H9 (cell line): ENCODE data around the gene DLG1. TPM values are rescaled to one million over a fixed set of nuclear protein-coding genes. Genes with fewer than 3 reads are reported as not detected.

ENCODE experiments used
- DNase-seq: peaks from one replicate; pipeline ENCODE4 v3.0.0-alpha.2; 2017
- H2AFZ ChIP-seq: one replicate; pipeline ENCODE4 v1.6.1; 2013; ENCODE audit warnings: mild to moderate bottlenecking, low read length, control low read depth, moderate library complexity
- H2AK5ac ChIP-seq: 2 replicates; pipeline ENCODE4 v1.6.1; 2013; ENCODE audit warnings: low read length, control low read depth, mixed read lengths; ENCODE audit not compliant: insufficient read length
- H2BK120ac ChIP-seq: one replicate; pipeline ENCODE4 v1.6.1; 2013; ENCODE audit warnings: low read depth, mild to moderate bottlenecking, low read length, control low read depth, inconsistent platforms; ENCODE audit not compliant: poor library complexity, severe bottlenecking
- H2BK12ac ChIP-seq: 2 replicates; pipeline ENCODE4 v1.6.1; 2013; ENCODE audit warnings: low read length, control low read depth, mixed read lengths, low read depth; ENCODE audit not compliant: insufficient read length
- H2BK15ac ChIP-seq: 2 replicates; pipeline ENCODE4 v1.6.1; 2013; ENCODE audit warnings: low read depth, low read length, control low read depth
- H2BK20ac ChIP-seq: one replicate; pipeline ENCODE4 v1.6.1; 2013; ENCODE audit warnings: low read depth, mild to moderate bottlenecking, low read length, control low read depth, inconsistent platforms; ENCODE audit not compliant: poor library complexity, severe bottlenecking
- H2BK5ac ChIP-seq: 2 replicates; pipeline ENCODE4 v1.6.1; 2013; ENCODE audit warnings: low read length, control low read depth, mixed read lengths; ENCODE audit not compliant: insufficient read length
- H3K14ac ChIP-seq: 2 replicates; pipeline ENCODE4 v1.6.1; 2013; ENCODE audit warnings: low read length, control low read depth; ENCODE audit not compliant: insufficient read depth
- H3K18ac ChIP-seq: 2 replicates; pipeline ENCODE4 v1.6.1; 2013; ENCODE audit warnings: low read depth, mild to moderate bottlenecking, mixed read lengths, low read length, control low read depth; ENCODE audit not compliant: insufficient read length
- H3K23ac ChIP-seq: 2 replicates; pipeline ENCODE4 v1.6.1; 2013; ENCODE audit warnings: low read length, control low read depth, mixed read lengths, low read depth; ENCODE audit not compliant: insufficient read length
- H3K23me2 ChIP-seq: 2 replicates; pipeline ENCODE4 v1.6.1; 2013; ENCODE audit warnings: low read depth, mild to moderate bottlenecking, mixed read lengths, low read length, control low read depth; ENCODE audit not compliant: insufficient read length, poor library complexity, severe bottlenecking
- H3K27ac ChIP-seq: 2 replicates; pipeline ENCODE4 v1.5.1; 2013; ENCODE audit warnings: low read length, control low read depth, mixed read lengths, low read depth; ENCODE audit not compliant: insufficient read length
- H3K27me3 ChIP-seq: 2 replicates; pipeline ENCODE4 v1.6.1; 2013; ENCODE audit warnings: low read length, control low read depth, inconsistent platforms; ENCODE audit not compliant: insufficient read depth
- H3K4ac ChIP-seq: 2 replicates; pipeline ENCODE4 v1.6.1; 2013; ENCODE audit warnings: low read depth, mild to moderate bottlenecking, control low read depth, inconsistent platforms, low read length, moderate library complexity
- H3K4me1 ChIP-seq: 2 replicates; pipeline ENCODE4 v1.6.1; 2013; ENCODE audit warnings: low read length, control low read depth, inconsistent platforms; ENCODE audit not compliant: insufficient read depth
- H3K4me2 ChIP-seq: 2 replicates; pipeline ENCODE4 v1.6.1; 2013; ENCODE audit warnings: low read length, control low read depth, mixed read lengths; ENCODE audit not compliant: insufficient read length, insufficient read depth
- H3K56ac ChIP-seq: 2 replicates; pipeline ENCODE4 v1.6.1; 2013; ENCODE audit warnings: low read depth, mild to moderate bottlenecking, mixed read lengths, low read length, control low read depth; ENCODE audit not compliant: insufficient read length
- H3K79me1 ChIP-seq: 2 replicates; pipeline ENCODE4 v1.6.1; 2013; ENCODE audit warnings: low read depth, mild to moderate bottlenecking, moderate library complexity, low read length, control low read depth, inconsistent platforms; ENCODE audit not compliant: insufficient read depth, poor library complexity, severe bottlenecking
- H3K79me2 ChIP-seq: 2 replicates; pipeline ENCODE4 v1.6.1; 2013; ENCODE audit warnings: low read length, control low read depth, inconsistent platforms; ENCODE audit not compliant: insufficient read depth
- H3K9ac ChIP-seq: 2 replicates; pipeline ENCODE4 v1.6.1; 2013; ENCODE audit warnings: low read length, control low read depth, mixed read lengths; ENCODE audit not compliant: insufficient read length; ENCODE audit errors: extremely low read depth
- H3K9me3 ChIP-seq: one replicate; pipeline ENCODE4 v1.6.1; 2013; ENCODE audit warnings: low read depth, low read length, inconsistent platforms; ENCODE audit not compliant: control insufficient read depth
- H3T11ph ChIP-seq: one replicate; pipeline ENCODE4 v1.6.1; 2013; ENCODE audit warnings: mild to moderate bottlenecking, low read length, control low read depth, inconsistent platforms
- H4K20me1 ChIP-seq: one replicate; pipeline ENCODE4 v1.6.1; 2013; ENCODE audit not compliant: control insufficient read depth, insufficient read length, insufficient read depth
- H4K5ac ChIP-seq: 2 replicates; pipeline ENCODE4 v1.6.1; 2013; ENCODE audit warnings: low read depth, mild to moderate bottlenecking, mixed read lengths, low read length, control low read depth; ENCODE audit not compliant: insufficient read length
- H4K8ac ChIP-seq: replicated peaks from 2 replicates; pipeline ENCODE4 v1.6.1; 2013; ENCODE audit warnings: low read length, control low read depth, mixed read lengths, low read depth; ENCODE audit not compliant: insufficient read length
- H4K91ac ChIP-seq: 2 replicates; pipeline ENCODE4 v1.6.1; 2013; ENCODE audit warnings: low read depth, mild to moderate bottlenecking, moderate library complexity, mixed read lengths, low read length, control low read depth; ENCODE audit not compliant: insufficient read length
- H3K27ac Mint-ChIP-seq, 3 experiments: 2 replicates in 2 of 3; 3 replicates in 1 of 3; pipeline ENCODE4 v1.8.0; 2020 to 2021; ENCODE audit warnings: mixed read lengths in 3 of 3, mild to moderate bottlenecking in 1 of 3, moderate library complexity in 1 of 3
- H3K27me3 Mint-ChIP-seq: 2 replicates; pipeline ENCODE4 v1.8.0; 2021; ENCODE audit warnings: low read depth, mild to moderate bottlenecking, moderate library complexity, mixed read lengths
- H3K36me3 Mint-ChIP-seq, 3 experiments: 2 replicates in 2 of 3; 3 replicates in 1 of 3; pipeline ENCODE4 v1.8.0; 2020 to 2021; ENCODE audit warnings: low read depth in 3 of 3, mixed read lengths in 3 of 3; ENCODE audit not compliant: insufficient read depth in 1 of 3
- H3K4me1 Mint-ChIP-seq, 2 experiments: 2 replicates each; pipeline ENCODE4 v1.8.0; 2020; ENCODE audit warnings: mixed read lengths in 2 of 2
- H3K4me3 Mint-ChIP-seq, 2 experiments: 2 replicates in 1 of 2; 3 replicates in 1 of 2; pipeline ENCODE4 v1.8.0; 2020 to 2021; ENCODE audit warnings: mild to moderate bottlenecking in 2 of 2, mixed read lengths in 2 of 2, moderate library complexity in 1 of 2
- H3K9me3 Mint-ChIP-seq, 2 experiments: 2 replicates in 1 of 2; 3 replicates in 1 of 2; pipeline ENCODE4 v1.8.0; 2020; ENCODE audit warnings: mild to moderate bottlenecking in 2 of 2, mixed read lengths in 2 of 2, moderate library complexity in 1 of 2
- CTCF ChIP-seq: fragments of 200-600 bp; sonication (generic); conservative IDR thresholded peaks from 3 replicates; pipeline ENCODE4 v1.8.0; 2021; ENCODE audit warnings: antibody characterized with exemption, mild to moderate bottlenecking
- WGBS: extraction: QIAGEN DNeasy Blood & Tissue Kit; methylation state at CpG from one replicate; pipeline ENCODE4 v1.1.7; 2013; ENCODE audit warnings: missing lambda C conversion rate, low lambda C conversion rate, mixed read lengths; ENCODE audit not compliant: insufficient read length; ENCODE audit errors: extremely low coverage; 5-methylcytosine and 5-hydroxymethylcytosine counted together
- total RNA-seq: library from RNA; stranded (reverse); gene quantifications from 2 replicates; pipeline ENCODE4 v1.2.1, GENCODE V29; 2021

The DLG1 gene
- total RNA-seq, 1 experiment from 2014 or later, result 84.1 TPM

GRCh38 chr3:197231321-197231720 lies 67.1 kb downstream of the DLG1 start:
- H2BK5ac ChIP-seq, result no peak overlapping the region
- H2AFZ ChIP-seq, result no peak overlapping the region
- H3K27me3 ChIP-seq, result no peaks in the 10 kb centered on the region
- no peak overlapping the region for H3K4me2 ChIP-seq
- H4K91ac ChIP-seq, result no peak overlapping the region
- no peak overlapping the region for H3K4ac ChIP-seq
- H2BK12ac ChIP-seq, result no peak overlapping the region
- Mint-ChIP-seq H3K4me3 (no peak overlapping the region), H3K27ac (no peak overlapping the region), H3K9me3 (no peaks in the 10 kb centered on the region), H3K27me3 (no peaks in the 10 kb centered on the region), H3K36me3 (peaks cover 5 to 9% (median 8%) of the 10 kb centered on the region in 3 experiments; a peak in 5 of 7 replicates), H3K4me1 (peaks cover 11 to 20% of the 10 kb centered on the region in 2 experiments)
- H2BK120ac ChIP-seq, result no peak overlapping the region
- H2BK20ac ChIP-seq, result no peak overlapping the region
- no peak for DNase-seq
- no peak overlapping the region for H3K56ac ChIP-seq
- peaks cover under 1% of the 10 kb centered on the region; the same call in 1 of the 2 replicates for H3K79me2 ChIP-seq
- H3K9ac ChIP-seq, result no peak overlapping the region
- H3K4me1 ChIP-seq, result no peaks in the 10 kb centered on the region; the same call in 1 of the 2 replicates
- H3K23me2 ChIP-seq, result no peaks in the 10 kb centered on the region
- H2BK15ac ChIP-seq, result no peak overlapping the region
- no peak overlapping the region for H2AK5ac ChIP-seq
- H3K18ac ChIP-seq, result no peak overlapping the region
- no peaks in the 10 kb centered on the region for H3K9me3 ChIP-seq
- H3K23ac ChIP-seq, result no peak overlapping the region
- WGBS, result no CpG with 5 or more reads among the region's 7 CpGs
- H4K20me1 ChIP-seq, result no peaks in the 10 kb centered on the region
- H3K79me1 ChIP-seq, result peaks cover 8% of the 10 kb centered on the region
- no peak for TF ChIP-seq CTCF
- H4K8ac ChIP-seq, result no peak overlapping the region
- no peak overlapping the region for H3T11ph ChIP-seq
- H3K14ac ChIP-seq, result no peak overlapping the region
- H4K5ac ChIP-seq, result no peak overlapping the region
- H3K27ac ChIP-seq, result no peak overlapping the region
